ENCODE measurements around the gene VPS41. TPM values are rescaled to one million over a fixed set of nuclear protein-coding genes. Genes with fewer than 3 reads are reported as not detected.

The VPS41 gene
- total RNA-seq, 2 experiments from 2014 or later = 23.2 to 46.1 TPM

GRCh38 chr7:38743899-38744298 lies 165.1 kb downstream of the VPS41 start:
- no peak overlapping the region for H2AFZ ChIP-seq (ENCODE audit: low read length)
- no peaks in the 10 kb centered on the region for H3K4me1 ChIP-seq (ENCODE audit: insufficient read depth, low read length, poor library complexity, severe bottlenecking)
- H3K9me2 ChIP-seq (ENCODE audit: insufficient read depth, low read length) = no peaks in the 10 kb centered on the region
- POLR2A ChIA-PET = interaction anchor here (0.7 kb wide), 1 partner anchor 456 kb away, joined by 3 read pairs; no protein-coding TSS in a partner anchor
- CTCF ChIA-PET (ENCODE audit: unreplicated experiment) = no interaction called here
- H3K9me3 ChIP-seq (ENCODE audit: low read length) = no peaks in the 10 kb centered on the region
- BruUV-seq (replicated peaks) = no TSS peak
- H3K36me3 ChIP-seq (ENCODE audit: insufficient read depth, low read length) = peaks cover 20% of the 10 kb centered on the region; the same call in 1 of the 2 replicates
- H3K27ac ChIP-seq (ENCODE audit: low read depth, low read length, poor library complexity, severe bottlenecking) = no peak overlapping the region
- intact Hi-C loops (cut with micrococcal nuclease; ENCODE audit: unreplicated experiment) = no loop called here
- no peak overlapping the region for H3K4me2 ChIP-seq (ENCODE audit: low read length)
- no peaks in the 10 kb centered on the region for H4K20me1 ChIP-seq (ENCODE audit: insufficient read depth, low read length)
- H3K79me2 ChIP-seq (ENCODE audit: insufficient read depth, low read depth, low read length) = no peaks in the 10 kb centered on the region
- H3K4me3 ChIP-seq (ENCODE audit: low read depth, low read length, poor library complexity, severe bottlenecking) = no peak overlapping the region
- no peak for TF ChIP-seq EZH2phosphoT487 (IDR thresholded peaks at IDR 0.05; ENCODE audit: borderline replicate concordance, low read depth, low read length)
- no peak for TF ChIP-seq CTCF (conservative IDR thresholded peaks at IDR 0.05; ENCODE audit: low read length)
- DNase-seq (ENCODE audit: low spot score) = no peak

- Histone ChIP-seq H3K4me2 (ENCODE audit: low read length) (no peak overlapping the region), H3K79me2 (ENCODE audit: insufficient read depth, low read depth, low read length) (no peaks in the 10 kb centered on the region), H3K36me3 (ENCODE audit: insufficient read depth, low read length) (peaks cover 19% of the 10 kb centered on the region; the same call in 1 of the 2 replicates), H3K4me3 (ENCODE audit: low read depth, low read length, poor library complexity, severe bottlenecking) (no peak overlapping the region), H3K9me3 (ENCODE audit: low read length) (no peaks in the 10 kb centered on the region), H3K9me2 (ENCODE audit: insufficient read depth, low read length) (no peaks in the 10 kb centered on the region), H3K27ac (ENCODE audit: low read depth, low read length, poor library complexity, severe bottlenecking) (no peak overlapping the region), H2AFZ (ENCODE audit: low read length) (no peak overlapping the region), H3K4me1 (ENCODE audit: insufficient read depth, low read length, poor library complexity, severe bottlenecking) (no peaks in the 10 kb centered on the region), H4K20me1 (ENCODE audit: insufficient read depth, low read length) (no peaks in the 10 kb centered on the region)
- no TSS peak for BruUV-seq (replicated peaks)
- intact Hi-C loops (cut with micrococcal nuclease; ENCODE audit: unreplicated experiment) = no loop called here
- ChIA-PET CTCF (ENCODE audit: unreplicated experiment) (interaction anchor here (1.1 kb wide), 1 partner anchor 12 kb away, joined by 3 read pairs; no protein-coding TSS in a partner anchor), POLR2A (interaction anchor here (1.0 to 2.4 kb wide), 2 partner anchors 9 to 31 kb away, joined by 3 to 13 read pairs; no protein-coding TSS in a partner anchor)
- TF ChIP-seq EZH2phosphoT487 (IDR thresholded peaks at IDR 0.05; ENCODE audit: borderline replicate concordance, low read depth, low read length) = no peak
- TF ChIP-seq CTCF (conservative IDR thresholded peaks at IDR 0.05; ENCODE audit: low read length) = no peak
- DNase-seq (ENCODE audit: low spot score) = no peak
Observed at GRCh38 chr7:38740041-38740440, 168.9 kb downstream of the VPS41 start.

- H3K4me2 ChIP-seq (ENCODE audit: low read length) = no peak overlapping the region
- no peaks in the 10 kb centered on the region for H3K79me2 ChIP-seq (ENCODE audit: insufficient read depth, low read depth, low read length)
- intact Hi-C loops (cut with micrococcal nuclease; ENCODE audit: unreplicated experiment) = no loop called here
- no peaks in the 10 kb centered on the region for H3K36me3 ChIP-seq (ENCODE audit: insufficient read depth, low read length)
- no peaks in the 10 kb centered on the region for H3K9me2 ChIP-seq (ENCODE audit: insufficient read depth, low read length)
- H3K4me1 ChIP-seq (ENCODE audit: insufficient read depth, low read length, poor library complexity, severe bottlenecking) = no peaks in the 10 kb centered on the region
- CTCF ChIA-PET (ENCODE audit: unreplicated experiment) = no interaction called here
- no peak overlapping the region for H3K27ac ChIP-seq (ENCODE audit: low read depth, low read length, poor library complexity, severe bottlenecking)
- H3K4me3 ChIP-seq (ENCODE audit: low read depth, low read length, poor library complexity, severe bottlenecking) = no peak overlapping the region
- no TSS peak for BruUV-seq (replicated peaks)
- no peaks in the 10 kb centered on the region for H3K9me3 ChIP-seq (ENCODE audit: low read length)
- H4K20me1 ChIP-seq (ENCODE audit: insufficient read depth, low read length) = no peaks in the 10 kb centered on the region
- no peak for DNase-seq (ENCODE audit: low spot score)
- POLR2A ChIA-PET = interaction anchor here (0.5 to 0.6 kb wide), 2 partner anchors 82 to 603 kb away, joined by 3 read pairs; no protein-coding TSS in a partner anchor
- no peak overlapping the region for H2AFZ ChIP-seq (ENCODE audit: low read length)
- no peak for TF ChIP-seq EZH2phosphoT487 (IDR thresholded peaks at IDR 0.05; ENCODE audit: borderline replicate concordance, low read depth, low read length)
- no peak for TF ChIP-seq CTCF (conservative IDR thresholded peaks at IDR 0.05; ENCODE audit: low read length)
Observed at GRCh38 chr7:38736138-38736537, 172.9 kb downstream of the VPS41 start.

Measured in OCI-LY7 (cell line).